ENCODE results near the gene BICDL2.

BICDL2 gene

DNA sequence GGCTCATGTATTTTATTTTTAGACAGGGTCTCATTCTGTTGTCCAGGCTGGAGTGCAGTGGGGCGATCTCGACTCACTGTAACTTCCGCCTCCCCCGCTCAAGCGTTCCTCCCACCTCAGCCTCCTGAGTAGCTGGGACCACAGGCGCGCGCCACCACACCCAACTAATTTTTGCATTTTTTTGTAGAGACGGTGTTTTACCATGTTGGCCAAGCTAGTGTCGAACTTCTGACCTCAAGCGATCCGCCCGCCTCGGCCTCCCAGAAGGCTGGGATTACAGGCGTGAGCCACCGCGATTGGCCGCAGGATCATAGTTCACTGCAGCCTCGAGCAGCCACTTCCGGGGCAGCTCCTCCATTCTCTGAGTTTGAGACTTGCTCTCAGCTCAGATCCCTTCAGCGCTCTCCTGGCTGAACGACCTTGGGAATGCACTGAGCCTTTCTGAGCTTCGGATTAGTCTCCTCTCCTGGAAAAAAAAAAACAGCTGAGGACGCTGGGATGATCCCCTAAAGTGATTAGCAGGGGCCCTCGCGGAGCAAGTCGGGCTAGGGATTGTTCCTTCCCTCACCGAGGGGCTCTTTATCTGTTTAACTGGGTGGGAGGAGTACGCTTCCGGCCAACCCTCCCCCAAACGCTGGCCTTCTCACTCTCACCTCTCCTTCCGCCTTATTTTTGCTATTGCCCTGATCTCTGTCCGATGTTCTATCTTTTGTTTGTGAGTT lies 55.4 kb downstream of the BICDL2 start:
- Mint-ChIP-seq H3K36me3 (no peaks in the 10 kb centered on the region), H3K4me1 (peaks cover 16% of the 10 kb centered on the region), H3K4me3 (peak overlapping the region; percentile 85), H3K27me3 (no peaks in the 10 kb centered on the region), H3K27ac (peak overlapping the region; percentile 13), H3K9me3 (no peaks in the 10 kb centered on the region)

DNA sequence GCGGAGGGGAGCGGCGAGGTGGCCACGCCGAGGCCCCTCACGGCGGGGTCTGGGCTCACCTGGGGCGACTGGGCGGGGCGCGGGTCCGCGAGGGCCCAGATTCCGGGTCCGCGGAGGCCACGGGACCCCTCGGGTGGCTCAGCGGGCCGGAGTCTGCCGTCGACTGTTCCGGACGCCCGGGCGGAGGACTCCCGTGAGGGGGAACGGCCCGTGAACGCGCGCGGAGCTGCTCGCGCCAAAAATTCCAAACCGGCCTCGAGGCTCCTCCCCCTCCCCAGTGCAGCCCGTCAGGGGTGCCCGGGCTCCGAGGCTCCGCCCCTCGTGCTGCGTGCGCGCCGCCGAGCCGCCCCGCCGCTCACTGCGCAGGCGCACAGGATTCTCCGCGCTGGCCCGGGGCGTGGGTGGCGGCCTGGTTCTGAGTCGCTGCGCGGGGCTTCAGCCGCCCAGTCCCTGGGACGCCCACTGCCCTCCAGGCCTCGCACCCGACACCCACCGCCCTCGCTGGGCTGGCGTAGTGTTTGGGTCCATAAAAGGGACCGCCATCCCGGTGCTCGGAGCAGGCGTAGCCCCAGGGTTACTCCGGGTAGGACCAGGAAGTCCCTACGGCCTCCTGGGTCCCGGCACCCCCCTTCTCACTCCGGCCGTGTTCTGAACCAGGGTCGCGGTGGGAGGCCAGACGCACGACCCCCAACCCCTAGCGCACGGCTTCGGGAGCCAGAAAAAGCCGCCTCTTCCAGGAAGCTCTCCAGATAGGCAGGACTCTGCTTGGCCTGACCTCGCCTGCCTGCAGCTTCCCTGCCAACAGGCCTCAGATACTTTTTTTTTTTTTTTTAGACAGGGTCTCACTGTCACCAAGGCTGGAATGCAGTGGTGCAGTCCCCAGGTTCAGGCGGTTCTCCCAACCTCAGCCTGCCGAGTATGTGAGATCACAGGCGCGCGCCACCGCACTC lies 56.2 kb downstream of the BICDL2 start, which contains the start of gene PKMYT1:
TSS of gene PKMYT1 (minus strand) at position 220 of the 950 bp plus-strand sequence. CDS start 789 bp downstream, outside the sequence.
- H3K4me3 Mint-ChIP-seq: peak within 1 kb of the TSS; percentile 85
- no peaks in the 10 kb centered on the region for H3K27me3 Mint-ChIP-seq
- H3K36me3 Mint-ChIP-seq: no peaks in the 10 kb centered on the region
- no peak within 1 kb of the TSS for H3K27ac Mint-ChIP-seq
- H3K9me3 Mint-ChIP-seq: no peaks in the 10 kb centered on the region
- H3K4me1 Mint-ChIP-seq: peaks cover 16% of the 10 kb centered on the region

DNA sequence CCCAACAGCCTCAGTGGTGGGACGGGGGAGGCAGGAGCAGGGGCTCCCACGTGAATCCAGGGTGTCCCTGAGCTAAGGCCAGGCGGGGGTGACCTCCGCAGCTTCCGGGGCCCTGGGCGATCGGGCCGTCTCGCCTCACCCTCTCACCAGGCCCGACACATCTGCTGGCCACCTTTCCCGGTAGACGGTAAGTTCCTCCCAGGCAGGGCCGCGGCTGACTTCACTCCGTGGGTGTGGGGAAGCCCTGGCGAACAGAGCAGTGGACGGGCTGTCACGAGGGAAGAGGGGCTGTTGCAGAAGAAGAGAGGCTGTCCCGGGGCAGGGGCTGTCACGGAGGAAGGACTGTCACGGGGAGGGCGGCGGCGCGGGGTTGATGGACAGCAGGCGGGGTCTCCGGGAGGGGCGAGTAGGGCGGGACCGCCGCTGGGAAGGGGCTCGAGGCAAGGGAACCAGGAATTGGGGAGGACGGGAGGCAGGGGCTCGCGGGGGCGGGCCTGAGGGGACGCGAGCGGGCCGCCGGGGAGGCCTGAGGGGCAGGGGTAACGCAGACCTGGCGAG lies 57.0 kb downstream of the BICDL2 start:
- no peak overlapping the region for H3K27ac Mint-ChIP-seq
- peak overlapping the region; percentile 74 for H3K4me3 Mint-ChIP-seq
- H3K9me3 Mint-ChIP-seq: no peaks in the 10 kb centered on the region
- no peaks in the 10 kb centered on the region for H3K27me3 Mint-ChIP-seq
- H3K4me1 Mint-ChIP-seq: peaks cover 16% of the 10 kb centered on the region
- H3K36me3 Mint-ChIP-seq: no peaks in the 10 kb centered on the region

Measured in activated naive CD4-positive, alpha-beta T cell treated with anti-CD3 and anti-CD28 coated beads, Interleukin-2, amount 50 U/mL, for 24 hours (primary cell).